Esophagus squamous epithelium (tissue), 4 donors: ENCODE measurements around the gene IRX4.

Experiments
- POLR2A ChIP-seq, 4 donors: fragments of 450-650 bp; IDR thresholded peaks; one replicate each; pipeline ENCODE4 v1.6.1; 2017; ENCODE audit warnings: antibody characterized with exemption in 4 of 4, mild to moderate bottlenecking in 4 of 4, moderate library complexity in 3 of 4
- TF ChIP-seq, protein P1 (sequence below), 6 experiments: fragments of 450-650 bp in 4 of 6; fragments of 200-600 bp in 2 of 6; sonication (generic) in 2 of 6; IDR thresholded peaks; one replicate each; pipeline ENCODE4 v1.5.1; 2016 to 2019; ENCODE audit warnings: antibody characterized with exemption in 6 of 6, mild to moderate bottlenecking in 4 of 6, moderate library complexity in 4 of 6

DNA sequence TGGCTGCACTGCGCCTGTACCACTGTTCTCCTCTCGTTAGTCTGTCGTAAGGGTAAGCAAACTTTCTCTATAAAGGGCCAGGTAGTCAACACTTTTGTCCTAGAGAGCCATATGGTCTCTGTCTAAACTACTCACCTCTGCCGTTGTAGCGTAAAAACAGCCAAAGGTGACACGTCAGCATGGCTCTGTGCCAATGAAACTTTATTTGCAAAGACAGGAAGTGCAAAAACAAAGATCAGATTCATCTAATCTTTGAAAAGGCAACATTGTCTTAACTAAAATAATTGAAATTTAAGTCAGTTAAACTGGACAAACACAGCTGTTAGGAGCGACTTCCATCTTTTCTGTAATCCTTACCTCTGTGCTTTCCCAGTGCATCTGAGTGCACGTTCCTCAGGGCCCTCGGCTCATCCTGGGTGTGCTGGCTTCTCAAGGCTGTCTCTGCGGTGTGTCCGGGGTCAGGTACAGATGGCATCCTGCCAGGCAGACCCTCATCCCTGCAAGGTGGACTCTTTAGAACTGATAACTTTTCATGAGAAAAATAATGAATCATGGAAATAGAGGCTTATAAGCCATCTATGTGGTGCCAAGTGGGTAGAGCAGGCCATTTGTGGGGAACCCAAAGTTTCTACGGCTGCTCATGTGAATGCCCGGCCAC lies 35.2 kb upstream of the IRX4 start:
- no peak for TF ChIP-seq POLR2A (IDR thresholded peaks at IDR 0.05)
- TF ChIP-seq, protein P1, sequence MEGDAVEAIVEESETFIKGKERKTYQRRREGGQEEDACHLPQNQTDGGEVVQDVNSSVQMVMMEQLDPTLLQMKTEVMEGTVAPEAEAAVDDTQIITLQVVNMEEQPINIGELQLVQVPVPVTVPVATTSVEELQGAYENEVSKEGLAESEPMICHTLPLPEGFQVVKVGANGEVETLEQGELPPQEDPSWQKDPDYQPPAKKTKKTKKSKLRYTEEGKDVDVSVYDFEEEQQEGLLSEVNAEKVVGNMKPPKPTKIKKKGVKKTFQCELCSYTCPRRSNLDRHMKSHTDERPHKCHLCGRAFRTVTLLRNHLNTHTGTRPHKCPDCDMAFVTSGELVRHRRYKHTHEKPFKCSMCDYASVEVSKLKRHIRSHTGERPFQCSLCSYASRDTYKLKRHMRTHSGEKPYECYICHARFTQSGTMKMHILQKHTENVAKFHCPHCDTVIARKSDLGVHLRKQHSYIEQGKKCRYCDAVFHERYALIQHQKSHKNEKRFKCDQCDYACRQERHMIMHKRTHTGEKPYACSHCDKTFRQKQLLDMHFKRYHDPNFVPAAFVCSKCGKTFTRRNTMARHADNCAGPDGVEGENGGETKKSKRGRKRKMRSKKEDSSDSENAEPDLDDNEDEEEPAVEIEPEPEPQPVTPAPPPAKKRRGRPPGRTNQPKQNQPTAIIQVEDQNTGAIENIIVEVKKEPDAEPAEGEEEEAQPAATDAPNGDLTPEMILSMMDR (IDR thresholded peaks at IDR 0.05), result no peak
